Natural killer cell (primary cell): ENCODE results near the gene NLK. TPM values are rescaled to one million over a fixed set of nuclear protein-coding genes. Genes with fewer than 3 reads are reported as not detected.

ENCODE experiments used
- ATAC-seq, 3 donors: fragments of 150-1000 bp in 2 of 3; fragments of 200-7000 bp in 1 of 3; cut with Tn5 transposase; 1 replicate in 1 of 3; 2 replicates in 2 of 3; pipeline ENCODE4 v1.10.0; 2021; ENCODE audit warnings: mild to moderate bottlenecking in 2 of 3, moderate library complexity in 2 of 3
- DNase-seq, 2 donors: peaks; one replicate each; pipeline versions ENCODE4 v3.0.0 to v3.0.0-alpha.2; 2013 to 2021; ENCODE audit warnings: mixed read lengths in 1 of 2
- H3K27ac ChIP-seq: one replicate; pipeline ENCODE4 v1.5.1; 2013; ENCODE audit warnings: mild to moderate bottlenecking, low read length
- H3K27me3 ChIP-seq: one replicate; pipeline ENCODE4 v1.6.1; 2013; ENCODE audit warnings: low read length; ENCODE audit not compliant: control insufficient read depth, insufficient read depth
- H3K36me3 ChIP-seq: one replicate; pipeline ENCODE4 v1.6.1; 2013; ENCODE audit warnings: low read length; ENCODE audit not compliant: control insufficient read depth, insufficient read depth
- H3K4me1 ChIP-seq: one replicate; pipeline ENCODE4 v1.6.1; 2013; ENCODE audit warnings: low read length; ENCODE audit not compliant: control insufficient read depth, insufficient read depth
- H3K4me3 ChIP-seq: one replicate; pipeline ENCODE4 v1.5.1; 2013; ENCODE audit warnings: low read length
- H3K9me3 ChIP-seq: one replicate; pipeline ENCODE4 v1.6.1; 2013; ENCODE audit warnings: low read length; ENCODE audit not compliant: control insufficient read depth, insufficient read depth
- H3K27ac Mint-ChIP-seq, 2 donors: one replicate each; pipeline ENCODE4 v1.8.0; 2022; ENCODE audit warnings: mild to moderate bottlenecking in 2 of 2, mixed read lengths in 2 of 2, moderate library complexity in 1 of 2
- H3K27me3 Mint-ChIP-seq, 2 donors: one replicate each; pipeline ENCODE4 v1.8.0; 2022; ENCODE audit warnings: low read depth in 2 of 2, mixed read lengths in 2 of 2
- H3K36me3 Mint-ChIP-seq: one replicate; pipeline ENCODE4 v1.8.0; 2022; ENCODE audit warnings: mixed read lengths
- H3K4me1 Mint-ChIP-seq, 2 donors: one replicate each; pipeline ENCODE4 v1.8.0; 2022; ENCODE audit warnings: mixed read lengths in 2 of 2
- H3K4me3 Mint-ChIP-seq: one replicate; pipeline ENCODE4 v1.8.0; 2022; ENCODE audit warnings: mild to moderate bottlenecking, moderate library complexity, mixed read lengths
- H3K9me3 Mint-ChIP-seq, 2 donors: one replicate each; pipeline ENCODE4 v1.8.0; 2022; ENCODE audit warnings: mixed read lengths in 2 of 2
- WGBS: methylation state at CpG from one replicate; pipeline ENCODE4 v1.1.7; 2013; ENCODE audit warnings: missing lambda C conversion rate; ENCODE audit not compliant: insufficient coverage; 5-methylcytosine and 5-hydroxymethylcytosine counted together
- intact Hi-C: fragments of 100-400 bp; cut with micrococcal nuclease; formaldehyde crosslinking; loops from one replicate; pipeline ENCODE4 v1.14.2; 2022
- total RNA-seq, 4 donors: library from RNA; stranded (reverse); fragments of 120-200 nt in 1 of 4; gene quantifications; one replicate each; pipeline versions ENCODE4 v1.2.3 to v1.2.4, GENCODE V29; 2013 to 2022
- TF ChIP-seq, protein P1 (sequence below): fragments of 200-600 bp; IDR thresholded peaks from one replicate; pipeline ENCODE4 v1.8.0; 2022; ENCODE audit warnings: antibody characterized with exemption

Gene NLK
- total RNA-seq, 3 donors from 2014 or later (not counting 1 experiment from before 2014, with no cell fraction given): 18.3 to 35.6 (median 20.8) TPM

DNA sequence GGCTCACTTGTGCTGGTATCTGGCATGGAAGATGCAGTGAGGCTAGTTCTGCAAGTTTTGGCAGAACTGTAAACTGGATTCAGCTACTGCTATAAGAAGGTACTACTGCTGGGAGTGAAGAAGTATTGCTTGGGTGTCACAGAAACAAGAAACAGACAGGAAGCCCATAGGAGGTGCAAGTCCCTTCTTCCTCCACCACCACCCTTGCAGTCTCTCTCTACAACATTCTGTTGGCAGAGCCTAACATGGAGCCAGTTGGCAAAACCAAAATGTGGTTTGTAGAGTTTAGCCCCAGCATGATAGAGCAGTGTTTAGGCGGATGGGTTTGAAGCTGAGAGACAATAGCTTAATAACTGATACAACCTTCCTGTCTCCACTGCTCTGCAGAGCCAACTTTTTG is 72.6 kb downstream of the NLK start:
- 100% methylated on average over 1 of the region's 1 CpG for WGBS
- TF ChIP-seq, protein P1, sequence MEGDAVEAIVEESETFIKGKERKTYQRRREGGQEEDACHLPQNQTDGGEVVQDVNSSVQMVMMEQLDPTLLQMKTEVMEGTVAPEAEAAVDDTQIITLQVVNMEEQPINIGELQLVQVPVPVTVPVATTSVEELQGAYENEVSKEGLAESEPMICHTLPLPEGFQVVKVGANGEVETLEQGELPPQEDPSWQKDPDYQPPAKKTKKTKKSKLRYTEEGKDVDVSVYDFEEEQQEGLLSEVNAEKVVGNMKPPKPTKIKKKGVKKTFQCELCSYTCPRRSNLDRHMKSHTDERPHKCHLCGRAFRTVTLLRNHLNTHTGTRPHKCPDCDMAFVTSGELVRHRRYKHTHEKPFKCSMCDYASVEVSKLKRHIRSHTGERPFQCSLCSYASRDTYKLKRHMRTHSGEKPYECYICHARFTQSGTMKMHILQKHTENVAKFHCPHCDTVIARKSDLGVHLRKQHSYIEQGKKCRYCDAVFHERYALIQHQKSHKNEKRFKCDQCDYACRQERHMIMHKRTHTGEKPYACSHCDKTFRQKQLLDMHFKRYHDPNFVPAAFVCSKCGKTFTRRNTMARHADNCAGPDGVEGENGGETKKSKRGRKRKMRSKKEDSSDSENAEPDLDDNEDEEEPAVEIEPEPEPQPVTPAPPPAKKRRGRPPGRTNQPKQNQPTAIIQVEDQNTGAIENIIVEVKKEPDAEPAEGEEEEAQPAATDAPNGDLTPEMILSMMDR: no peak
- Histone ChIP-seq H3K27ac (no peak overlapping the region), H3K27me3 (no peaks in the 10 kb centered on the region), H3K36me3 (no peaks in the 10 kb centered on the region), H3K4me3 (no peak overlapping the region), H3K9me3 (no peaks in the 10 kb centered on the region), H3K4me1 (no peaks in the 10 kb centered on the region)
- H3K36me3 Mint-ChIP-seq: no peaks in the 10 kb centered on the region
- intact Hi-C loops: no loop called here
- DNase-seq (no peak), ATAC-seq (peak in 1 of 3 donors; percentile 26)
- H3K4me3 Mint-ChIP-seq: no peak overlapping the region
- peaks cover 35 to 53% of the 10 kb centered on the region in 2 donors for H3K4me1 Mint-ChIP-seq
- H3K9me3 Mint-ChIP-seq: no peaks in the 10 kb centered on the region
- no peak overlapping the region for H3K27ac Mint-ChIP-seq
- H3K27me3 Mint-ChIP-seq: no peaks in the 10 kb centered on the region

DNA sequence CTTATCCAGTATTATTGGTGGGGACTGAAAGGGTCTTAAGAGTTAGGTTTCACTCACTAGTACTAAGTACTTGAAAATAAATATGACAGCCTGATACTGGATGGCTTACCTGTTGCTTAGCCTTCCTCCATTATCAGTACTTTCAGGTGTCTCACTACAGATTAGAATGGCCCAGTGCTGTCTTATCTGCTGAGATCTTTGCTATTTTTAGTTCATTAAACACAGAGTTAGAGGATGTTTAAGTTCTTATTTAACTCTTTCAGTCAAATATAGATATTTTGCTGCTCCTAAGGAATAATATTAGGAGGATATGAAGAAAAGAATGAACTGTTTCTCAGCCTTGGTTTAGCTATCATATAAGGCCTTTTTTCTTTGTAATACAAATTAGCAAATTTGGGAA is 74.8 kb downstream of the NLK start:
- no peaks in the 10 kb centered on the region for H3K4me1 ChIP-seq
- H3K36me3 ChIP-seq: no peaks in the 10 kb centered on the region
- TF ChIP-seq, protein P1: no peak
- no peak overlapping the region for H3K27ac ChIP-seq
- Mint-ChIP-seq H3K27ac (peak overlapping the region; percentile 84 to 86), H3K27me3 (no peaks in the 10 kb centered on the region), H3K4me3 (no peak overlapping the region), H3K36me3 (peaks cover 3% of the 10 kb centered on the region), H3K4me1 (peaks cover 30 to 44% of the 10 kb centered on the region in 2 donors), H3K9me3 (no peaks in the 10 kb centered on the region)
- no peaks in the 10 kb centered on the region for H3K27me3 ChIP-seq
- no peaks in the 10 kb centered on the region for H3K9me3 ChIP-seq
- H3K4me3 ChIP-seq: no peak overlapping the region
- intact Hi-C loops: no loop called here
- DNase-seq: no peak
- no peak for ATAC-seq

DNA sequence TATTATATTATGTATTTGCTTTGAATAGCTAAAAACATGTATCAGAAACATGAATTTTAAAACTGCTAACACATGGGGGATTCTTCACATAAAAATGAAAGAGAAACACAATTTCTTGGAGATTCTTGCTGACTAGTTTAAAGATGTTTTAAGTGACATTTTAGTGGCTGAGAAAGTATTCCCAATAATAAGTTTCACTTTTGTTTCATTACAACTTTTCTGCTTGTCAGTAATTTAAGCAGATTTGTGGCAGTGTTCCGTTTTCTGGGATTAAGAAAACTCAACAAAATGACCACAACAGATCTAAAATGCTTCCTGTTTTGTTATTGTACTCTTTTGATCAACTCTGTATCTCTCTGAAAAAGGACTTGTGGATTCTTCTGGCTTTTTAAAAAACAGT is 75.9 kb downstream of the NLK start:
- Mint-ChIP-seq H3K27me3 (no peaks in the 10 kb centered on the region), H3K4me3 (peak overlapping the region; percentile 76), H3K27ac (peak overlapping the region; percentile 84 to 86), H3K4me1 (peaks cover 25 to 39% of the 10 kb centered on the region in 2 donors), H3K9me3 (no peaks in the 10 kb centered on the region), H3K36me3 (peaks cover 9% of the 10 kb centered on the region)
- peak overlapping the region; percentile 37 for H3K27ac ChIP-seq
- no peaks in the 10 kb centered on the region for H3K4me1 ChIP-seq
- intact Hi-C loops: no loop called here
- WGBS: 20% methylated on average over 1 of the region's 1 CpG
- TF ChIP-seq, protein P1: no peak
- DNase-seq (peak in 1 of 2 donors; percentile 3), ATAC-seq (peak in 2 of 3 donors; percentile 47 to 52)
- H3K27me3 ChIP-seq: no peaks in the 10 kb centered on the region
- H3K4me3 ChIP-seq: no peak overlapping the region
- H3K36me3 ChIP-seq: no peaks in the 10 kb centered on the region
- no peaks in the 10 kb centered on the region for H3K9me3 ChIP-seq

DNA sequence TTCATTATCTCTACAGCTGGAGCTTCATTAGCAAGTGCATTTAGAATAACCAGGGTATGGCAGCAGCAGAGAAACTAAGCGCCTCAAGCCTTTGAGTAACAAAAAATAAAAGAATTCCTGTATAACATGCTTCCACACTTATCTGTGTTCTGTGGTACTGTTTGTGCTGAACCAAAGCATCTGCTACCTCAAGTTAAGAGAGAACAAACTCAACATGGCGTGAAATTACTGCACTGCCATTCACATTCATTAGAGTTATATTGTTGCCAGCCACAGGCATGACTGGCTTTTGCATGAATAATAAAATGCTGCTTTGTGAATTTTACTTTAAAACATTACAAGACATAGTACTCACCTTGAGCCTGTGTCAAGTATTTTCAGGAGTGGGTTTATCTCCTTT is 76.6 kb downstream of the NLK start:
- Histone ChIP-seq H3K4me3 (no peak overlapping the region), H3K27ac (no peak overlapping the region), H3K27me3 (no peaks in the 10 kb centered on the region), H3K9me3 (no peaks in the 10 kb centered on the region), H3K36me3 (no peaks in the 10 kb centered on the region), H3K4me1 (no peaks in the 10 kb centered on the region)
- H3K4me1 Mint-ChIP-seq: peaks cover 25 to 33% of the 10 kb centered on the region in 2 donors
- H3K9me3 Mint-ChIP-seq: no peaks in the 10 kb centered on the region
- H3K27ac Mint-ChIP-seq: peak overlapping the region; percentile 84 to 86
- H3K36me3 Mint-ChIP-seq: peaks cover 9% of the 10 kb centered on the region
- WGBS: 94% methylated on average over 2 of the region's 2 CpGs
- no peak overlapping the region for H3K4me3 Mint-ChIP-seq
- ATAC-seq: no peak
- H3K27me3 Mint-ChIP-seq: no peaks in the 10 kb centered on the region
- intact Hi-C loops: no loop called here
- TF ChIP-seq, protein P1: no peak
- no peak for DNase-seq
